ENCODE results near the gene SULT1A3. TPM values are rescaled to one million over a fixed set of nuclear protein-coding genes. Genes with fewer than 3 reads are reported as not detected.
A peak's percentile ranks its signal among the peaks of the same experiment; 100 is the strongest.
"Not testable (repeated sequence)": the region's sequence is repeated elsewhere in the genome, so short reads cannot be mapped to it uniquely, and the experiment has no call there.

The SULT1A3 gene
- total RNA-seq (2021) (7.1 to 11.3 TPM (median 8.3 TPM) in 3 replicates), Bru-seq, nascent RNA (percentile 13 among the genes with signal in this experiment)
- long read RNA-seq, experiment 1, partial matches to known transcripts: 0 of 4 reads
- long read RNA-seq, experiment 1, other reads (novel, unspliced or antisense): 0 of 4 reads
- long read RNA-seq, experiment 2, partial matches to known transcripts: 0 of 1 reads
- long read RNA-seq, experiment 2, other reads (novel, unspliced or antisense): 0 of 1 reads
- long read RNA-seq, experiment 3, partial matches to known transcripts: 1 of 5 reads
- long read RNA-seq, experiment 3, other reads (novel, unspliced or antisense): 1 of 5 reads

DNA sequence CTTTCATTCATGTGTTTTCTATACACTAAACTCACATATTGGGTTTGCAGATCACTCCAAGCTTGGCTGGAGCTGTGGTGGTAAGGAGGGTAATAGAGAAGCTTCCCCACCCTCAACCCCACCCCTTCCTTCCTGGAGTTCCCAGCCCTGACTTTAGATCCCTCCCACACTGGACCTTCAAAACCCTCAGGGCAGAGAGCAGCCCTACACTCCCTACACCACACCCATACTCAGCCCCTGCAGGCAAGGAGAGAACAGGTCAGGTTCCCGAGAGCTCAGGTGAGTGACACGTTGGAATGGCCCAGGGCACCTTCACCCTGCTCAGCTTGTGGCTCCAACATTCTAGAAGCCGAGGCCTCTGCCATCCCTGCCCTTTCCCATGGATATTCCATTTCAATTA is at the start of gene SULT1A3:
SULT1A3 (plus strand) TSS at position 207 of the 400 bp plus-strand sequence. CDS start 1,474 bp downstream, outside the sequence.
- H3K4me3 Mint-ChIP-seq; DNase-seq (ENCODE audit: low spot score); H3K36me3 Mint-ChIP-seq; H3K4me1 Mint-ChIP-seq; H3K27ac Mint-ChIP-seq; H3K9me3 Mint-ChIP-seq; H3K27me3 Mint-ChIP-seq (ENCODE audit: low read depth); POLR2A ChIA-PET; CTCF ChIA-PET: not testable (repeated sequence)
- ATAC-seq: peak; percentile 54

GRCh38 chr16:30151091-30151490 is 48.0 kb upstream of the SULT1A3 start:
- Mint-ChIP-seq H3K4me3 (no peak overlapping the region), H3K4me1 (no peaks in the 10 kb centered on the region), H3K9me3 (peaks cover 15% of the 10 kb centered on the region), H3K36me3 (no peaks in the 10 kb centered on the region; the same call in 1 of the 2 replicates), H3K27ac (no peak overlapping the region), H3K27me3 (ENCODE audit: low read depth) (peaks cover 35% of the 10 kb centered on the region)
- ATAC-seq (no peak), DNase-seq (ENCODE audit: low spot score) (no peak)
- no peak for TF ChIP-seq CBFB (CRISPR knock-in tag; IDR thresholded peaks at IDR 0.05; ENCODE audit: low read depth)
- no peak for TF ChIP-seq ZNF317 (CRISPR knock-in tag; IDR thresholded peaks at IDR 0.05; ENCODE audit: borderline replicate concordance, low read depth)
- TF ChIP-seq, protein P1, sequence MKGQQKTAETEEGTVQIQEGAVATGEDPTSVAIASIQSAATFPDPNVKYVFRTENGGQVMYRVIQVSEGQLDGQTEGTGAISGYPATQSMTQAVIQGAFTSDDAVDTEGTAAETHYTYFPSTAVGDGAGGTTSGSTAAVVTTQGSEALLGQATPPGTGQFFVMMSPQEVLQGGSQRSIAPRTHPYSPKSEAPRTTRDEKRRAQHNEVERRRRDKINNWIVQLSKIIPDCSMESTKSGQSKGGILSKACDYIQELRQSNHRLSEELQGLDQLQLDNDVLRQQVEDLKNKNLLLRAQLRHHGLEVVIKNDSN (CRISPR knock-in tag; IDR thresholded peaks at IDR 0.05): no peak
- no peak for TF ChIP-seq MLX (CRISPR knock-in tag; IDR thresholded peaks at IDR 0.05)
- TF ChIP-seq TCF7 (CRISPR knock-in tag; IDR thresholded peaks at IDR 0.05; ENCODE audit: low read depth): no peak
- no peak for TF ChIP-seq HMGXB4 (CRISPR knock-in tag; IDR thresholded peaks at IDR 0.05)
- no peak for TF ChIP-seq NR2C2 (CRISPR knock-in tag; IDR thresholded peaks at IDR 0.05)
- no peak for TF ChIP-seq TP53 (CRISPR knock-in tag; IDR thresholded peaks at IDR 0.05)
- TF ChIP-seq ZNF671 (CRISPR knock-in tag; IDR thresholded peaks at IDR 0.05): no peak
- TF ChIP-seq NFYB (CRISPR knock-in tag; conservative IDR thresholded peaks at IDR 0.05; ENCODE audit: low read depth): no peak
- ChIA-PET POLR2A (no interaction called here), CTCF (interaction anchor here (0.8 to 1.3 kb wide), 2 partner anchors 8 to 39 kb away, joined by 4 read pairs; no protein-coding TSS in a partner anchor)

DNA sequence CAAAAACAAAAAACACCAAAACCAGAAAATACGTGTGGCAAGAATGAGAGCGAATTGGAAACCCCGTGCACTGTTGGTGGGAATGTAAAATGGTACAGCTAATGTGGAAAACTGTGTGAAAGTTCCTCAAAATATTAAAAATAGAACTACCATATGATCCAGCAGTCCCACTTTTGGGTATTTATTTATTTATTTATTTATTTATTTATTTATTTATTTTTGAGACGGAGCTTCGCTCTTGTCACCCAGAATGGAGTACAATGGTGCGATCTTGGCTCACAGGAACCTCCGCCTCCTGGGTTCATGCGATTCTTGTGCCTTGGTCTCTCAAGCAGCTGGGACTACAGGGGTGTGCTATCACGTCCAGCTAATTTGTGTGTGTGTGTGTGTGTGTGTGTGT is 46.5 kb upstream of the SULT1A3 start:
- no peak overlapping the region for H3K4me3 Mint-ChIP-seq
- H3K9me3 Mint-ChIP-seq: peaks cover 15% of the 10 kb centered on the region
- no peaks in the 10 kb centered on the region; the same call in 1 of the 2 replicates for H3K36me3 Mint-ChIP-seq
- no peaks in the 10 kb centered on the region for H3K4me1 Mint-ChIP-seq
- POLR2A ChIA-PET: interaction anchor here (0.6 kb wide), 1 partner anchor 315 kb away, joined by 3 read pairs; no protein-coding TSS in a partner anchor
- H3K27ac Mint-ChIP-seq: no peak overlapping the region
- H3K27me3 Mint-ChIP-seq (ENCODE audit: low read depth): peaks cover 32% of the 10 kb centered on the region
- ATAC-seq: no peak
- DNase-seq (ENCODE audit: low spot score): no peak
- CTCF ChIA-PET: interaction anchor here (1.4 kb wide), 1 partner anchor 40 kb away, joined by 6 read pairs; no protein-coding TSS in a partner anchor
- no peak for TF ChIP-seq TEAD4 (CRISPR knock-in tag; IDR thresholded peaks at IDR 0.05)
- TF ChIP-seq ETV6 (CRISPR knock-in tag; IDR thresholded peaks at IDR 0.05): no peak
- TF ChIP-seq MLX (CRISPR knock-in tag; IDR thresholded peaks at IDR 0.05): no peak
- TF ChIP-seq TP53 (CRISPR knock-in tag; IDR thresholded peaks at IDR 0.05): no peak
- TF ChIP-seq, protein P2, sequence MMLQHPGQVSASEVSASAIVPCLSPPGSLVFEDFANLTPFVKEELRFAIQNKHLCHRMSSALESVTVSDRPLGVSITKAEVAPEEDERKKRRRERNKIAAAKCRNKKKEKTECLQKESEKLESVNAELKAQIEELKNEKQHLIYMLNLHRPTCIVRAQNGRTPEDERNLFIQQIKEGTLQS (CRISPR knock-in tag; conservative IDR thresholded peaks at IDR 0.05): no peak
- TF ChIP-seq ZNF263 (CRISPR knock-in tag; IDR thresholded peaks at IDR 0.05; ENCODE audit: low read depth): no peak
- TF ChIP-seq, protein P1 (CRISPR knock-in tag; IDR thresholded peaks at IDR 0.05): no peak
- TF ChIP-seq ATF1 (CRISPR knock-in tag; IDR thresholded peaks at IDR 0.05): no peak
- TF ChIP-seq ZBTB21 (CRISPR knock-in tag; IDR thresholded peaks at IDR 0.05; ENCODE audit: borderline replicate concordance): no peak
- TF ChIP-seq SMAD4 (CRISPR knock-in tag; IDR thresholded peaks at IDR 0.05): no peak
- TF ChIP-seq, protein P3, sequence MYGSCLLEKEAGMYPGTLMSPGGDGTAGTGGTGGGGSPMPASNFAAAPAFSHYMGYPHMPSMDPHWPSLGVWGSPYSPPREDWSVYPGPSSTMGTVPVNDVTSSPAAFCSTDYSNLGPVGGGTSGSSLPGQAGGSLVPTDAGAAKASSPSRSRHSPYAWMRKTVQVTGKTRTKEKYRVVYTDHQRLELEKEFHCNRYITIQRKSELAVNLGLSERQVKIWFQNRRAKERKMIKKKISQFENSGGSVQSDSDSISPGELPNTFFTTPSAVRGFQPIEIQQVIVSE (CRISPR knock-in tag; IDR thresholded peaks at IDR 0.05; ENCODE audit: borderline replicate concordance): no peak
- TF ChIP-seq ZNF396 (CRISPR knock-in tag; IDR thresholded peaks at IDR 0.05; ENCODE audit: borderline replicate concordance): no peak
- TF ChIP-seq AR (CRISPR knock-in tag; IDR thresholded peaks at IDR 0.05): no peak
- TF ChIP-seq IRF2 (CRISPR knock-in tag; IDR thresholded peaks at IDR 0.05; ENCODE audit: borderline replicate concordance, low read depth): no peak
- no peak for TF ChIP-seq SP1 (CRISPR knock-in tag; conservative IDR thresholded peaks at IDR 0.05)
- no peak for TF ChIP-seq FOXK1 (CRISPR knock-in tag; IDR thresholded peaks at IDR 0.05)
